Neural progenitor cell (in vitro differentiated cells): ENCODE data around the gene SPTBN4.

ENCODE experiments used
- EZH2 ChIP-seq: fragments of 200-600 bp; sonication (generic); IDR thresholded peaks from 2 replicates; pipeline ENCODE4 v1.6.1; 2017; ENCODE audit warnings: antibody characterized with exemption, mild to moderate bottlenecking, moderate library complexity
- TF ChIP-seq, protein P1 (sequence below): fragments of 200-600 bp; sonication (generic); IDR thresholded peaks from 2 replicates; pipeline ENCODE4 v1.5.1; 2017; ENCODE audit warnings: antibody characterized with exemption, mild to moderate bottlenecking

DNA sequence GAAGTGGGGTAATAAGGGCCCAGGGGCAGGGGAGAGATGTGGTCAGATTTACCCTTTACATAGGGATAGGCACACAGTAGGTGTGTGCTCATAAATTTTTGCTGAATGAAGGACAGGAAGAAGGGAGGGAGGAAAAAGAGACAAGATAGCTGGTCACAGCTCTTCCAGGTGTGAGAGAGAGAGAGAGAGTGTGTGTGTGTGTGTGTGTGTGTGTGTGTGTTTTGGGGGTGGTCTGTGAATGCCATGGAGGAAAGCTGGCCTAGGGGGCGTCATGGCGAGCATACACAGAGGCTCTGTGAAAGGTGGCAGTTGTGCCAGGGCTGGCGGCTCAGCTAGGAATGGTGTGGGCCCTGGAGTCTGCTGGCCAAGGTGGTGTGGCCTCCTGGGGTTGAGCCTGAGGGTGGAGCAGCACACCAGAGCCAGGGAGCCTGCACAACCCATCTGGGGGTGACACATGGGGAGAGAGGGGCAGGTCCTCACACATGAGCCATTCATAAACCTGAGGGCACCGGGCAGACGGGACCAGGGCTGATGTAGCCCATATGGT, 47.7 kb upstream of the SPTBN4 start:
- TF ChIP-seq, protein P1, sequence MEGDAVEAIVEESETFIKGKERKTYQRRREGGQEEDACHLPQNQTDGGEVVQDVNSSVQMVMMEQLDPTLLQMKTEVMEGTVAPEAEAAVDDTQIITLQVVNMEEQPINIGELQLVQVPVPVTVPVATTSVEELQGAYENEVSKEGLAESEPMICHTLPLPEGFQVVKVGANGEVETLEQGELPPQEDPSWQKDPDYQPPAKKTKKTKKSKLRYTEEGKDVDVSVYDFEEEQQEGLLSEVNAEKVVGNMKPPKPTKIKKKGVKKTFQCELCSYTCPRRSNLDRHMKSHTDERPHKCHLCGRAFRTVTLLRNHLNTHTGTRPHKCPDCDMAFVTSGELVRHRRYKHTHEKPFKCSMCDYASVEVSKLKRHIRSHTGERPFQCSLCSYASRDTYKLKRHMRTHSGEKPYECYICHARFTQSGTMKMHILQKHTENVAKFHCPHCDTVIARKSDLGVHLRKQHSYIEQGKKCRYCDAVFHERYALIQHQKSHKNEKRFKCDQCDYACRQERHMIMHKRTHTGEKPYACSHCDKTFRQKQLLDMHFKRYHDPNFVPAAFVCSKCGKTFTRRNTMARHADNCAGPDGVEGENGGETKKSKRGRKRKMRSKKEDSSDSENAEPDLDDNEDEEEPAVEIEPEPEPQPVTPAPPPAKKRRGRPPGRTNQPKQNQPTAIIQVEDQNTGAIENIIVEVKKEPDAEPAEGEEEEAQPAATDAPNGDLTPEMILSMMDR = no peak
- TF ChIP-seq EZH2 = no peak
